Spleen (tissue), 13 donors: ENCODE measurements around the gene PBX1. TPM values are rescaled to one million over a fixed set of nuclear protein-coding genes. Genes with fewer than 3 reads are reported as not detected.

Source experiments
- DNase-seq: peaks from one replicate; pipeline ENCODE4 v3.0.0-alpha.2; 2020
- H3K27ac ChIP-seq, 8 donors: fragments of 200-600 bp; sonication (generic) in 7 of 8; 1 replicate in 4 of 8; 2 replicates in 4 of 8; pipeline versions ENCODE4 v1.5.0 to v1.8.0; 2016 to 2021; ENCODE audit warnings: inconsistent platforms in 4 of 8, mild to moderate bottlenecking in 4 of 8, moderate library complexity in 1 of 8
- H3K27me3 ChIP-seq, 7 donors: fragments of 200-600 bp; sonication (generic) in 6 of 7; replicated peaks in 1 of 7; 1 replicate in 4 of 7; 2 replicates in 3 of 7; pipeline versions ENCODE4 v1.5.0 to v1.8.0; 2016 to 2021; ENCODE audit warnings: inconsistent platforms in 3 of 7, mild to moderate bottlenecking in 1 of 7
- H3K36me3 ChIP-seq, 6 donors: fragments of 200-600 bp; sonication (generic) in 5 of 6; 1 replicate in 4 of 6; 2 replicates in 2 of 6; pipeline versions ENCODE4 v1.5.0 to v1.8.0; 2016 to 2021; ENCODE audit warnings: inconsistent platforms in 2 of 6
- H3K4me1 ChIP-seq, 6 donors: fragments of 200-600 bp; sonication (generic) in 5 of 6; 1 replicate in 3 of 6; 2 replicates in 3 of 6; pipeline versions ENCODE4 v1.5.0 to v1.8.0; 2016 to 2021; ENCODE audit warnings: inconsistent platforms in 3 of 6
- H3K4me3 ChIP-seq, 8 donors: fragments of 200-600 bp; sonication (generic) in 7 of 8; 1 replicate in 4 of 8; 2 replicates in 4 of 8; pipeline versions ENCODE4 v1.5.0 to v1.8.0; 2016 to 2021; ENCODE audit warnings: inconsistent platforms in 4 of 8, mild to moderate bottlenecking in 4 of 8, moderate library complexity in 2 of 8
- H3K9me3 ChIP-seq, 8 donors: fragments of 200-600 bp; sonication (generic) in 7 of 8; 1 replicate in 4 of 8; 2 replicates in 4 of 8; pipeline versions ENCODE4 v1.5.0 to v1.8.0; 2016 to 2021; ENCODE audit warnings: inconsistent platforms in 4 of 8
- CTCF ChIP-seq, 11 experiments: fragments of 200-600 bp in 7 of 11; fragments of 450-650 bp in 4 of 11; sonication (generic) in 4 of 11; IDR thresholded peaks in 8 of 11; conservative IDR thresholded peaks in 3 of 11; 1 replicate in 7 of 11; 2 replicates in 4 of 11; pipeline versions ENCODE4 v1.4.0 to v1.8.0; 2016 to 2021; ENCODE audit warnings: antibody characterized with exemption in 11 of 11, inconsistent platforms in 4 of 11, mild to moderate bottlenecking in 1 of 11
- POLR2A ChIP-seq, 3 donors: fragments of 450-650 bp; IDR thresholded peaks; one replicate each; pipeline ENCODE4 v1.5.1; 2017; ENCODE audit warnings: antibody characterized with exemption in 3 of 3, mild to moderate bottlenecking in 1 of 3
- POLR2AphosphoS5 ChIP-seq, 3 donors: sonication (generic); formaldehyde crosslinking; IDR thresholded peaks; one replicate each; pipeline ENCODE4 v1.5.1; 2017; ENCODE audit warnings: antibody characterized with exemption in 3 of 3
- WGBS, 5 donors: extraction: QIAGEN DNeasy Blood & Tissue Kit in 3 of 5; methylation state at CpG; one replicate each; pipeline versions ENCODE4 v1.1.5 to v1.1.7; 2013 to 2018; 5-methylcytosine and 5-hydroxymethylcytosine counted together
- intact Hi-C: fragments of 100-400 bp; cut with DNase I; formaldehyde crosslinking; loops from one replicate; pipeline ENCODE4 v1.15.0; 2023; ENCODE audit warnings: low total_unique reads
- long read RNA-seq, 2 donors: transcript quantifications; one replicate each; lab custom pipeline, GENCODE V29; 2026
- polyA plus RNA-seq, 3 donors: library from polyadenylated mRNA; stranded (reverse); fragments of 200-250 nt; gene quantifications; one replicate each; pipeline ENCODE4 v1.2.1, GENCODE V29; 2013
- total RNA-seq, 7 donors: library from RNA; depleted of rRNA in 3 of 7; stranded (reverse); fragments of >200 nt in 3 of 7; fragmentation: NEBNext Ultra II Directional in 4 of 7; extraction: Animal tissue kit (Norgen Biotek cat#: 25700) in 4 of 7; gene quantifications; one replicate each; pipeline versions ENCODE4 v1.1.0 to v1.2.1, GENCODE V29; 2016 to 2021
- donor health status: healthy with polysubstance abuse.
- donor health status: DM: no; HTN: no; CAD: no; lungs with moderate emphysema.
- donor health status: DM: no; HTN: no; CAD: no.
- donor health status: Bipolar disorder and iron deficiency.
- donor health status: healthy.
- donor health status: DM: no; HTN: no; CAD: no.
- donor health status: DM: yes; HTN: yes; CAD: no.

The PBX1 gene
- 10 to 100 TPM; 28.7 to 79.5 (median 33.8) TPM for total RNA-seq
- 1 to 10 TPM; 3.4 to 4.5 (median 3.8) TPM for polyA plus RNA-seq
- long read RNA-seq, donor 1, full-length matches to known transcripts = 20 of 35 reads
- long read RNA-seq, donor 1, partial matches to known transcripts = 15 of 35 reads
- long read RNA-seq, donor 1, other reads (novel, unspliced or antisense) = 0 of 35 reads
- long read RNA-seq, donor 2, full-length matches to known transcripts = 11 of 32 reads
- long read RNA-seq, donor 2, partial matches to known transcripts = 21 of 32 reads
- long read RNA-seq, donor 2, other reads (novel, unspliced or antisense) = 0 of 32 reads

GRCh38 chr1:164558461-164559341, at the start of gene PBX1:
PBX1 (plus strand) TSS chr1:164559184.
- H3K27ac ChIP-seq = peak within 1 kb of the TSS; percentile 44 to 86 (median 78)
- TF ChIP-seq POLR2AphosphoS5 (IDR thresholded peaks at IDR 0.05) = peak; percentile 45 to 87 (median 75)
- peak in 1 of 3 donors; percentile 67 for TF ChIP-seq POLR2A (IDR thresholded peaks at IDR 0.05)
- no peak for TF ChIP-seq CTCF (IDR thresholded peaks at IDR 0.05 in 8 of 11, conservative IDR thresholded peaks at IDR 0.05 in 3 of 11)

GRCh38 chr1:164510435-164510834, 48.5 kb upstream of the PBX1 start:
- Histone ChIP-seq H3K27me3 (no peaks in the 10 kb centered on the region), H3K4me1 (no peaks in the 10 kb centered on the region), H3K27ac (no peak overlapping the region), H3K4me3 (no peak overlapping the region), H3K9me3 (no peaks in the 10 kb centered on the region), H3K36me3 (no peaks in the 10 kb centered on the region)
- WGBS, 5 donors = 55 to 75% (median 74%) methylated on average over 1 of the region's 1 CpG
- intact Hi-C loops = no loop called here
- no peak for DNase-seq
- TF ChIP-seq POLR2A (IDR thresholded peaks at IDR 0.05) = no peak
- TF ChIP-seq CTCF (IDR thresholded peaks at IDR 0.05 in 8 of 11, conservative IDR thresholded peaks at IDR 0.05 in 3 of 11) = no peak
- TF ChIP-seq POLR2AphosphoS5 (IDR thresholded peaks at IDR 0.05) = no peak

More at GRCh38 chr1:164558461-164559341, at the start of gene PBX1:
- intact Hi-C loops = no loop called here
- Histone ChIP-seq H3K9me3 (no peaks in the 10 kb centered on the region), H3K36me3 (no peaks in the 10 kb centered on the region), H3K4me3 (peak within 1 kb of the TSS; percentile 40 to 75 (median 58)), H3K4me1 (peaks cover 3 to 40% (median 14%) of the 10 kb centered on the region in 6 donors), H3K27me3 (peaks cover 0 to 53% (median 6%) of the 10 kb centered on the region in 7 donors)
- DNase-seq = peak; percentile 94
- 0 to 3% (median 0%) methylated on average over 26 to 28 of the region's 28 CpGs for WGBS, 5 donors

- 61 to 84% (median 68%) methylated on average over 5 of the region's 5 CpGs for WGBS, 5 donors
- no peak for DNase-seq
- H3K36me3 ChIP-seq = no peaks in the 10 kb centered on the region
- no peaks in the 10 kb centered on the region for H3K9me3 ChIP-seq
- H3K4me3 ChIP-seq = no peak overlapping the region
- no peaks in the 10 kb centered on the region for H3K27me3 ChIP-seq
- TF ChIP-seq POLR2AphosphoS5 (IDR thresholded peaks at IDR 0.05) (no peak), POLR2A (IDR thresholded peaks at IDR 0.05) (no peak), CTCF (IDR thresholded peaks at IDR 0.05 in 8 of 11, conservative IDR thresholded peaks at IDR 0.05 in 3 of 11) (no peak)
- no peak overlapping the region for H3K27ac ChIP-seq
- intact Hi-C loops = no loop called here
- no peaks in the 10 kb centered on the region for H3K4me1 ChIP-seq
Measured at GRCh38 chr1:164511001-164511705, 47.8 kb upstream of the PBX1 start.
